ENCODE results near the gene SLC22A23.

SLC22A23 gene

GRCh38 chr6:3442431-3443220, 14.2 kb downstream of the SLC22A23 start:
- DNase-seq = peak; percentile 74

DNA sequence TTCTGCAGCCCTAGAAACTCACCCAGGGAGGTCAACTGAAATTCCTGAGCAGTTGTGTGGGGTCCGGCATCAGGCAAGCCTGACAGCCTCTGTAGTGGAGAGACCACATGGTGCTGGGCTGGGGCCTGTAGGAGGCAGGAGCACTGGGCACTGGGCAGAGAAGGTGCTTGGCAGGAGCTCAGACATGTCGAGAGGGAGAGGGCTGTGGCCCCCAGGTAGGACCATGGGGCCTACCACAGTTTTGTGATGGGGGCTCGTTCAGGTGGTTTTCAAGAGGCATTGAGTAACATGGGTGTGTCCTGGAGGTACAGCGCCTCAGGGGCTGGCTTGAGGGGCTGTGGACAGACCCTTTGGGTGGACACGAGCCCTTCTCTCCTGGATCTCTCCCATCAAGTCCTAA, 15.9 kb downstream of the SLC22A23 start:
- DNase-seq = no peak

- no peak for DNase-seq
These were observed 16.9 kb downstream of the SLC22A23 start for GRCh38 chr6:3439961-3440360.

DNA sequence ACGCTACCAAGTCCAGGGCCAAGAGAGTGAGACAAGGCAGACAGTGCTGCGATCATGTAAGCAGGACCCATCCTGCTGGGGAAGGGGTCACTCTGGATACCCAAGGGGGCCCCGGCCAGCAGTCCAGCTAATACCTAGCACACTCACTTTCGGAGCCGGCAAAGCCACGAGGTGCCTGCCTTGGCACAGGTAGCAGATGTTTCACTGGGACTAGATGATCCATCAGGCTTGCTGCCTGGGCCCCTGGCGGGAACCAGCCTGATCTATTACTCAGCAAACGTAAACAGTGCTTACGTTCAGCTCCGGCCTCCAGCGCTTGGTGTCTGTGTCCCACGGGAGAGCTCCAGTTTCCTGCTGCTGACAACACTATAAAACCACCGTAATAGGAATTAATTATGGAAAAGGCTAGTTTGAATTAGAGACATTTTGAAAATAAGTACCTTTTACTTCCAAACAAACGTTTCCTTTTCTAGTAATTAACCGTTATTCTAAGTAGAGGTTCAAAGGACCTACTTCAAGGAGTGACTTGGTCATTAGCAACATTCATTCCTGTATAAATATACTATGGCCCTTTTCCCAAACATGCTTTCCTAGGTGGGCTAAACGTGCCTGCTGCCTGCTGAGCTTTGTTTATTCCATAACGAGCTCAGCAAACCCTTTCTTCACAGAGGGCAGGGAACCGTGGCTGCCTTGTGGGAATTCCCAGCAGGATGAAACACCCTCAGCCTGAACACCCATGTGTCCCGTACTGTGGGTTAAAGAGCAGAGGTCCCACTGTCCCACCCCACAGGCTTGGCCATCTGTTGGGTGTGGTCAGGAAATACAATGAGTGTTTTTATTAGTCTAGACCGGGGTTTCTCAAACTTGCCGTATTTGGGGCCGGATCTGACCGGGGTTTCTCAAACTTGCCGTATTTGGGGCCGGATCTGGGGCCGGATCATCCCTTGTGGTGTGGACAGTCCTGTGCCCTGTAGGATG, 18.4 kb downstream of the SLC22A23 start:
- DNase-seq = peak; percentile 84

DNA sequence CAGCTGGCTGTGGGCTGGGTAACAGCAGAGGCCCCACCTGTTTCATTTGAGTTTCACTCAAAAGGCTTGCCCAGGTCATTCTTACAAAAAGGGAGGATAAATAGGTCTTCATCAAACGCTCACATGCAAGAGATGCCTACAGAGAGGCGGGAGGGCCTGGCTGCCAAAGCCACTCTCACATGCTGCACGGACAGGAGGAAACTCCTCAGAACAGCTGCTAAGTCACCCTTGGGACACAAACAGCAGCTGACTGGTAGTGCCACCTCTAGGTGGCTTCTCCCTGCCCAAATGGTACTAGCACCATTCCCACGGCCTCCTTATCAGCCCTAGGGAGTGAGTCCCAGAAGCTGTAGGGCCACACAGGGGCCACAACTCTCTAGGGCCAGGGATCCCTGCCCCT, 23.8 kb downstream of the SLC22A23 start:
- DNase-seq = no peak

DNA sequence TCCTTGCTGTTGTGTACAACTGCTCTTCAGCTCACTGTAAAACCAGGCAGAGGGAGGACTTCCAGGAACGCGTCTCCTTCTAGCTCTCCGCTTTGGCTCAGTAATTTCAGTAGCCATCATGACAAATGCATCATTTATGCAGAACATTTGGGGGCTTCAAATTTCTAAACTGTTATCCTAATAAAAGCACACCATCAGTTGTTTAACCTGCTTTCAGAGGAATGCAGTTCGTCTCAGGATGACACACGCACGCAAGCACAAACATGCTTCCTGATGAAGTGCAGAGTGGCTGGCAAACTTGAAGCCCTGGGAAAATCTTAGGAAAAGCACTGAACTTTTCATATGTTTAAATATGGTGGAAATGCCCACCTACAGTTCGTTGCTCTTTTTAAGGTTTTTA, 24.4 kb downstream of the SLC22A23 start:
- no peak for DNase-seq

DNA sequence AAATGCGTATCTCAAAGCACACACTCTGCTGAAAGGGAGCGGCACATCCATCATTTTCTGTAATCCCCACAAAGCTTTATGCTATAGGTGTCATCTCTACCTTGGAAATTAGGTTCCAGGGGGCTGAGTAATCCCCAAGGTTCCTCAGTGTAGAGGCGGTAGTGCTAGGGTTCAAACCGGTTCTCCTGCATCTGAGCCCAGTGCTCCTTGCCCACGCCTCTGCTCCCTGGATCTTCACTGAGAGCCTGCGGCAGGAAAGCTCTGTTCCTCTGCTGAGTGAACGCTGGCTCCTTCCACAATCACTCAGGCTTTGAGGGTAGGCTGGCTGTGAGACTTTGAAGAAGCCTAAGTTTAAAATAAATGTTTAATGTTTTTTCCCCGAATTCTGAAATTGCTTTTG, 24.9 kb downstream of the SLC22A23 start:
- no peak for DNase-seq

DNA sequence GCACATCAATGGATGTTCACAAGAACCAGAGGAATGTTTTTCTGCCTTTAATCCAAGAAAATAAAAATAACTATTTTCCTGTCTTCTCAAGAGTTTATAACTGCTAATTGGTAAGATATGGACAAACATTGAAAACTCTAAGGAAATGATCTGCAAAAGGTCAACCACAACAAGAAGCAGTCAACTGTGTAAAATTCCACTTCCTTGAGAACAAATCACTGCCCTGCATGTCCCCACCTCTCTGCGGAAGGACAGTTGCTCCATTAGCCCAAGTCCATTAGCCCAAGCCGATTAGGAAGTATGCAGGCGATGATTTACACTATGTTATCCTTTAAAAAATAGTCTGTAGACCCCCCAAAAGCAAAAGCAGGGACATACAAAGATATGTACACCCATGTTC, 27.6 kb downstream of the SLC22A23 start:
- DNase-seq = no peak

DNA sequence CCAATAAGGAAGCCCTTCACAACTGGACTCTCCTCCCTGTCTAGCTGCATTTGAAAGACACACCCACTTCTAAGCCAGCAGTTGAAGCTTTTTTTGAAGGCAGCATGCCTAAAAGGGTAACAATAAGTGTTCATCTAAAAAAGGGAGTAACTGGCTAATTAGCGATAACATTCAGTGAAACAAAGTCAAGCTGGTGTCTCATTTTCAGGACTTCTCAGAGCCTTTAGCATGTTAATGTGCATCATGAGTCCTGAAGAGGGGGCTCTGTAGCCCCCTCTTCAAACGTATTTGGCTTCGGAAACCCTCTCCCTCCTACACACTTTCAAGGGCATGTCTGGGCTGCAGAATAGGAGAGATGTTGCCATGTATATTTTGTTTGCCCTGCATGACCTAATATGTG, 28.1 kb downstream of the SLC22A23 start:
- no peak for DNase-seq

- no peak for DNase-seq
These were observed 28.6 kb downstream of the SLC22A23 start for GRCh38 chr6:3428247-3428646.

GRCh38 chr6:3427687-3428085, 29.2 kb downstream of the SLC22A23 start:
- DNase-seq = no peak

- no peak for DNase-seq
These were observed 29.7 kb downstream of the SLC22A23 start for GRCh38 chr6:3426927-3427686.

- no peak for DNase-seq
These were observed 30.5 kb downstream of the SLC22A23 start for GRCh38 chr6:3426091-3426926.

DNA sequence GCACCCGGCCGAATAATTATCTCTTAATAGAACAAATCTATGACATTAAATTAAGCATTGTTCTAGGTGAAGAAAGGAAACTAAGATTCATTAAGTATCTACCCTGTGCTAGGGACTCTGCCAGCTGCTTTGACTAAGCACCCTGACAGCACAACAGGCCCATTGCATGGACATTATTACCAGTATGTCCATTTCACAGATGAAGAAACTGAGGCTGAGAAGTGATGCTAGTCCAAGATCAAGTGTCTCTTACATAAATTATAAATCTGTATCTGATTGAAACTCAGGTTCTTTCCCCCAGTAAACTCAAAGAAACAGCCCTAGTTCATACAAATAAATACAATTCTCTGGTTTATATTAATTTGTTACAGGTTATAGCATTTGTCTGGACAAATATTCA, 31.3 kb downstream of the SLC22A23 start:
- DNase-seq = no peak

DNA sequence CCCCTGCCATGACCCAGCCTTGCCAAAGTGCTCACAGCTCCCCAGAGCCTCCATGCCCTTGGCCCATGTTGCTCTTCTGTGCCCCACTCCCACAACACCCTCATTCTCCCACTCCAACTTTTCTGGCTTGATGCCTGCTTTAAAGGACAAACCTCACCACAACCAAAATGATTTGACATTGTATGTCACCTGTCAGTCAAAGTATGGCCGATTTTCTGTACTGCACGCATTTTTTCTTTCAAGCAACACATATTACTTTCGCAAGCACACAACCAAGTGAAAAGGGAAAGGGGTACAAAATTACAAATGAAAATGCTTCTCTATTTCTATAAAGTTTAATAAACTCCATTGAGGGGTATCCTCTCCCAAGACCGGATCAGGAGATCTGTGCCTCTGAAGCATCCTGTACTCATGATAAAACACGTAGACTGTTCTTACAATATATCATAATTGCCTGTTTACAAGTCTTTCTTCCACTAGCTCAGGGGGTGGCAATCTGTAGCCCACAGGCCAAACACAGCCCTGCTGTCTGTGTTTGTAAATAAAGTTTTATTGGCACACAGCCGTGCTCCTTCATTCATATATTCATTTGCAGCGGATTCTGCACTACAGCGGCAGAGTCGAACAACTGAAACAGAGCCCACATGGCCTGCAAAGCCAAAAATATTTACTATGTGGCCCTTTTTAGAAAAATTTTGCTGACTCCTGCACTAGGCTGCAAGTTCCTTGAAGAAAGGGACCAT, 32.5 kb downstream of the SLC22A23 start:
- DNase-seq = no peak

DNA sequence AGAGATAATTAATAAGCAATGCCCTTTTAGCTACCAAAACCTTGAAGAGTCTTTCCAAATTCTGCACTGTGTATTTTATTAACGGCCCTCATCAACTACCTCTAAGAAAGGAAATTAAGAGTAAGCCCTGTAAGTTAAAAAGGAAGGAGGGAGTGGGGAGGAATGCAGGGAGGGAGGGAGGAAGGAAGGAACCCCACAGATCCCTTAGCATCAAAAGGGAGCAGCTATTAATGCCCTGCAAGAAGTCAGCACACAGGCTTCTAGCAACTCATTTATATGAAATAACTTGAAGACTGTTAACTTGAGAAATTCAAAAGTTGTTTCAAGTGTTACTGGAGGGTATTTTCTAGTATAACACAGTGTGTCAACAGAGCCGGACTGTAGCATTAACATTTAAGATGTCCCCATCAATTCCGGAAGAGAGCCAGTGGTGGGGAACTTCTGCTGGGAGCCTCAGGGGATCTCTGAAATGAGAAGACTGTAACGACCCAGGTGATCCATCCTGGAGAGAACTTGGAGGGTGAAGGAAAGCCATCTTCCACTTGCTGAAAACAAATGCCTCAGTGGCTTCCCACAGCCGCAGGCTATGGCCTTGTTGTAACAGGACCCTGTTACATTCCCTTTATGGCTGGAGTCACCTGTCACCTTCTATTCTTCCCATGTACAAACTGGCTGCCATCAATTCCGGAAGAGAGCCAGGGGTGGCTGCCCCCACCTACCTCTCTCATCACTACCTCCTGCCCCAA, 33.2 kb downstream of the SLC22A23 start:
- no peak for DNase-seq

DNA sequence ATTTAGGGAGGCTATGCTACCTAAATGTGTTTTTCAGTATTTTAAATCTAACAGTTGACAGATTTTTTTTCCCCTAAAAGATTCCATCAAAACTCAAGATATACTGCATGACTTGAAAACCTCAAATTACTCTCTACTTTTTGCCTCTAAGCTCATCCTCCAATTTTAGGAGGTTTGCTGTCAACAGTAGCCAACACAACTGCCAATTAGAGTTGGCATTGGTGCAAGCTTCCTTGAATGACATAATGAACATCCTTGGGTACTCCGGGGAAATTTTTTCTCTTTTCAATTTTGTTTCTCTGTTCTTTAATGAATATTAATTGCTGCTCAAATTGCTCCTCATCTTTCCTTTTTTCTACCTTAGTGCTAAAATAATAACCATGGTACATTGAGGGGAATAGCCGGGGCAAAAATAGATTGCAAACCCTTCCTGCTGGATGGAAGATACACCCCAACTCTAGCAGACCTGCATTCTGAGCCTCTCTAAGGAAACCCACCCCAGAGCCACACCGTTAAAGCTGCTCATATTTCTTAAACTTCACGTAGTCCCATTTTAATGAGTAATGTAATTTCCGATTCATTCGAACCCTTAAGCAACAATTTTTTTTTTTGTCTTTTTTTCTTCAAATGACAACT, 34.3 kb downstream of the SLC22A23 start:
- DNase-seq = no peak

DNA sequence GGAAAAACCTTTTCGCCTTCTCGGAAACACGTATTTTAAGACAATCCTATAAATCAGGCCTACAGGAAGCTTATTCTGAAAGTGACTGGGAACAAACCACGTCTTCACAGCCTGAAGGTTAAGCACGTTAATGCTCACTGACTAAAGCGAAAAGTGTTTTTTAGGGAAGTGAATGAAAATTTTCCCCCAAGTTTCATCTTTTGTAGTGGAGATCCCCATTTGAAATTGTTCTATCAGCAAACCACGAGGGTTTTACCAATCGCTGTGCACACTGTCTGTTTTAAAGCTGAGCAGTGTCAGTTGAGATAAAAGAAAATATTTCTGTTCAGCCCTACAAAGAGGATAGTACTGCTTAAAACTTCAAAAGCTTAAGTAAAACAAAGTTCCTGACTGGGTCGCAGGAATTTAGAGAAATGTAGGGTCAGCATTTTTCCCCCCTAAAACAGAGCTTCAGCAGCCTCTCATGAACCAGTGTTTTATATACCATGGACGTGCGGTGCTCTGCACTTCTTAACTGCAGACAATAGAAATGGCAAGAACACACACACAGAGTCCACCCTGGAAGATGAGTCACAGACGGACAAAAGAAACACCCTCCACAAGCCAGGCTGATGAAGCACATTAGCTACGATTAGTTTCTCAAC, 34.9 kb downstream of the SLC22A23 start:
- DNase-seq = peak; percentile 69

- DNase-seq = no peak
These were observed 35.7 kb downstream of the SLC22A23 start for GRCh38 chr6:3421143-3421542.
